ENCODE measurements around the gene DNER. TPM values are rescaled to one million over a fixed set of nuclear protein-coding genes. Genes with fewer than 3 reads are reported as not detected.

The DNER gene
- polyA plus RNA-seq, 1 of the 3 experiments (the other 2 are of a cell fraction): 1.4 TPM

DNA sequence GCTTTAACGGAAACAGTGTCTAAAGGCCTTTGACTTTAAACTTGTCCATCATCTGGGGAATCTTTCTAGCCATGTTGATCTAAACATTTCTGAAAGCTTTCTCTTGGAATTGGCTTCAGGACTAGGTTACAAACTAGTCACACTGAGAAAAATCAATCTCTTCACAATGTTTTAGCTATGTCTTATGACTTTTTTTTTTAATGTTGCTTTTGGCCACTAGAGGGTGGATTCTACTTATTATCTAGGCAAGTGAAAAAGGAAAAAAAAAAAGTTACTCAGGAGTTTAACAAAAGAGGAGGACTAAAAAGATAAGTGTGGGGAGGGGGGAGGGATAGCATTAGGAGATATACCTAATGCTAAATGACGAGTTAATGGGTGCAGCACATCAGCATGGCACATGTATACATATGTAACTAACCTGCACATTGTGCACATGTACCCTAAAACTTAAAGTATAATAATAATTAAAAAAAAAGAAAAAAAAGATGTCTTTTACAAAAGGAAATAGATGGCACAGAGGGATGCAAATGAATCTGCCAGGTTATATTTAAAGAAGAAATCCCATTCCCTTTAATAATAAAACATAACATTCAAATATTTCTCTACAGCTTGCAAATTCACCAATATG lies 282.9 kb downstream of the DNER start:
- no peak for TF ChIP-seq REST (IDR thresholded peaks at IDR 0.05; ENCODE audit: low read depth, low read length)
- no peak for TF ChIP-seq POLR2AphosphoS5 (IDR thresholded peaks at IDR 0.05; ENCODE audit: low read depth, low read length)
- TF ChIP-seq RAD21 (IDR thresholded peaks at IDR 0.05; ENCODE audit: low read length): peak; percentile 68
- TF ChIP-seq MAX (IDR thresholded peaks at IDR 0.05; ENCODE audit: low read depth): no peak
- peak; percentile 43 for TF ChIP-seq SMC3 (IDR thresholded peaks at IDR 0.05; ENCODE audit: low read depth, low read length)
- TF ChIP-seq CTCF (IDR thresholded peaks at IDR 0.05): peak; percentile 76
- Histone ChIP-seq H3K27ac (ENCODE audit: low read depth in 2 of 2, low read length in 1 of 2) (no peak overlapping the region), H3K9me3 (no peaks in the 10 kb centered on the region), H3K4me2 (no peak overlapping the region), H3K79me2 (ENCODE audit: insufficient read depth) (no peaks in the 10 kb centered on the region), H3K36me3 (replicated peaks in 1 of 2; ENCODE audit: control insufficient read depth in 1 of 2, insufficient read depth in 2 of 2, low read length in 1 of 2) (no peaks in the 10 kb centered on the region), H3K4me3 (ENCODE audit: low read depth in 2 of 2, low read length in 1 of 2) (no peak overlapping the region), H3K9ac (no peak overlapping the region), H2AFZ (ENCODE audit: low read depth) (no peak overlapping the region), H3K27me3 (ENCODE audit: insufficient read depth) (no peaks in the 10 kb centered on the region), H4K20me1 (ENCODE audit: insufficient read depth) (no peaks in the 10 kb centered on the region), H3K9me2 (no peaks in the 10 kb centered on the region), H3K4me1 (ENCODE audit: control insufficient read depth in 1 of 2, insufficient read depth in 2 of 2, low read depth in 1 of 2, low read length in 1 of 2) (no peaks in the 10 kb centered on the region), H3F3A (replicated peaks; ENCODE audit: insufficient read depth) (no peaks in the 10 kb centered on the region)
- 38% methylated on average over 2 of the region's 2 CpGs for WGBS (ENCODE audit: low lambda C conversion rate)
- DNase-seq: peak; percentile 23
- CTCF ChIA-PET: interaction anchor here (0.6 to 3.7 kb wide), 17 partner anchors 8 to 507 kb away, joined by 3 to 40 read pairs (median 5); partner anchors contain the start of gene DNER
- POLR2A ChIA-PET: no interaction called here

GRCh38 chr2:229429589-229429988 lies 284.8 kb downstream of the DNER start:
- Histone ChIP-seq H2AFZ (ENCODE audit: low read depth) (no peak overlapping the region), H3K36me3 (replicated peaks in 1 of 2; ENCODE audit: control insufficient read depth in 1 of 2, insufficient read depth in 2 of 2, low read length in 1 of 2) (no peaks in the 10 kb centered on the region), H3K9me3 (no peaks in the 10 kb centered on the region), H3K4me1 (ENCODE audit: control insufficient read depth in 1 of 2, insufficient read depth in 2 of 2, low read depth in 1 of 2, low read length in 1 of 2) (no peaks in the 10 kb centered on the region; a peak in 1 of 4 replicates), H3K79me2 (ENCODE audit: insufficient read depth) (no peaks in the 10 kb centered on the region), H3K4me3 (ENCODE audit: low read depth in 2 of 2, low read length in 1 of 2) (no peak overlapping the region), H3K9ac (no peak overlapping the region), H3K27me3 (ENCODE audit: insufficient read depth) (no peaks in the 10 kb centered on the region), H3K27ac (ENCODE audit: low read depth in 2 of 2, low read length in 1 of 2) (no peak overlapping the region), H4K20me1 (ENCODE audit: insufficient read depth) (no peaks in the 10 kb centered on the region), H3F3A (replicated peaks; ENCODE audit: insufficient read depth) (no peaks in the 10 kb centered on the region), H3K4me2 (no peak overlapping the region), H3K9me2 (no peaks in the 10 kb centered on the region)
- no peak for DNase-seq
- ChIA-PET POLR2A (no interaction called here), CTCF (interaction anchor here (1.1 kb wide), 1 partner anchor 157 kb away, joined by 3 read pairs; no protein-coding TSS in a partner anchor)
- 51% methylated on average over 5 of the region's 5 CpGs for WGBS (ENCODE audit: low lambda C conversion rate)
- TF ChIP-seq ELF1 (IDR thresholded peaks at IDR 0.05) (no peak), ZBTB33 (IDR thresholded peaks at IDR 0.05; ENCODE audit: borderline replicate concordance, low read depth) (no peak), NRF1 (IDR thresholded peaks at IDR 0.05; ENCODE audit: low read depth, low read length) (no peak), SMC3 (IDR thresholded peaks at IDR 0.05; ENCODE audit: low read depth, low read length) (no peak), TAF1 (IDR thresholded peaks at IDR 0.05; ENCODE audit: borderline replicate concordance, low read depth, low read length) (no peak), TEAD4 (IDR thresholded peaks at IDR 0.05; ENCODE audit: borderline replicate concordance, insufficient read depth) (no peak), POLR2AphosphoS5 (IDR thresholded peaks at IDR 0.05; ENCODE audit: low read depth, low read length) (no peak), YY1 (IDR thresholded peaks at IDR 0.05; ENCODE audit: low read depth) (no peak), REST (IDR thresholded peaks at IDR 0.05; ENCODE audit: low read depth, low read length) (no peak), CHD2 (IDR thresholded peaks at IDR 0.05; ENCODE audit: low read length, partially characterized antibody) (no peak), RCOR1 (IDR thresholded peaks at IDR 0.05; ENCODE audit: low read length) (no peak), RAD21 (IDR thresholded peaks at IDR 0.05; ENCODE audit: low read length) (no peak)
